NCI-H1092 (cell line): Measurements from ENCODE around the gene KCNG4.
"Not testable (repeated sequence)": the region's sequence is repeated elsewhere in the genome, so short reads cannot be mapped to it uniquely, and the experiment has no call there.

ENCODE experiments used
- DNase-seq: peaks from one replicate; lab custom pipeline; 2025; lab: John Stamatoyannopoulos, UW

The KCNG4 gene

GRCh38 chr16:84234321-84235241 is 5.2 kb downstream of the KCNG4 start:
- no peak for DNase-seq

- DNase-seq: no peak
These were observed 6.1 kb downstream of the KCNG4 start for GRCh38 chr16:84233748-84234147.

GRCh38 chr16:84232969-84233368 is 6.8 kb downstream of the KCNG4 start:
- no peak for DNase-seq

DNA sequence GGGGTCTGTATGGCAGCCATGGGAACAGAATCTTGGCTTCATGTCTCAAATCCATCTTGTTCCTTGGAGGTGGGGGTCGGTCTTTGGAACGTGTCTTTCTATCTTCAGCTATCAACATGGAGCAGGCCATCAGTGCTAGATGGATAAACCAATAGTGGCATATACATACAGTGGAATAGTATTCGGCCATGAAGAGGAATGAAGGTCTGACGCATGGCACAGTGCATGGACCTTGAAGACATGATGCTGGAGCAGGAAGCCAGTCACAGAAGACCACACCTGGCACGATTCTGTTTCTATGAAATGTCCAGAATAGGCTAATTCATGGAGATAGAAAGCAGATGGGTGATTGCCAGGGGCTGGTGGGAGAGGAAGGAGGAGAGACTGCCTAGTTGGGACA is 7.8 kb downstream of the KCNG4 start:
- DNase-seq: no peak

DNA sequence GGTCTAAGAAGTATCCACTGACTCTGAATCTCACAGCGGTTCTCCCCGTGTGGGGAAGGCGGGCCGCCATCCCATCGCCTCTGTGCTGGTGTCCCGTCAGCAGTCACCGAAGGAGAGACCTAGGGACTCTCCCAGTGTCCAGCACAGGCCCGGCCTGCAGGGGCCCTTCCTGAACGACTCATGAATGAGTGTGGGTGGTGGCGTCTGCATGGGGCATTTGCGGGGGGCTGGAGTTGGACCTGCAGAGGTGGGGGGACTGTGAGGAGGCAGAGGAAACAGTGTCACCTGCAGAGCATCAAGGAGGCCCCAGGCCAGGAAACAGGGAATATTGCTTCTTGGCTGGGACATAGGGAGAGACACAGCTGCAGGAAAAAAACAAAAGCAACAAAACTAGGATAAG is 10.3 kb downstream of the KCNG4 start:
- no peak for DNase-seq

GRCh38 chr16:84228256-84228838 is 11.5 kb downstream of the KCNG4 start:
- no peak for DNase-seq

- no peak for DNase-seq
These were observed 12.3 kb downstream of the KCNG4 start for GRCh38 chr16:84227548-84227947.

DNA sequence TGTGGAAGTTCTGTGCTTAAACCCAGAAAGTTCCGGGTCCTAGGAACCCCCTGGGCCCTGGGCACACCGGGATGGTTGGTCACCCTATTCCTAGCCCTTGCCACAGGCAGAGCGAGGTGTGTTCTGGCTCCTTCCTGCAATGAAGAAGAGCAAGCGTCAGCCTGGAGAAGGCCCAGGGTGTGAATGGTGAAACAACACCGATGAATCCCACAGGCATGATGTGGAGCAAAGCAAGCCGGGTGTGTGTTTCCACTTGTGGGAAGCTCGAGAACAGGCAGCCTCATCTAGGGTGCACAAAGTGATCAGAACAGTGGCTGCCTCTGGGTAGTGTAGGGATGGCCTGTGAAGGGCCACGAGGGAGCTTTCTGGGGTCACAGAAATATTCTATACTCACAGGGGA is 13.8 kb downstream of the KCNG4 start:
- DNase-seq: no peak

GRCh38 chr16:84225571-84225970 is 14.2 kb downstream of the KCNG4 start:
- DNase-seq: no peak

- DNase-seq: no peak
These were observed 14.7 kb downstream of the KCNG4 start for GRCh38 chr16:84225126-84225525.

- DNase-seq: no peak
These were observed 15.3 kb downstream of the KCNG4 start for GRCh38 chr16:84224554-84224953.

- DNase-seq: no peak
These were observed 16.4 kb downstream of the KCNG4 start for GRCh38 chr16:84223456-84223855.

DNA sequence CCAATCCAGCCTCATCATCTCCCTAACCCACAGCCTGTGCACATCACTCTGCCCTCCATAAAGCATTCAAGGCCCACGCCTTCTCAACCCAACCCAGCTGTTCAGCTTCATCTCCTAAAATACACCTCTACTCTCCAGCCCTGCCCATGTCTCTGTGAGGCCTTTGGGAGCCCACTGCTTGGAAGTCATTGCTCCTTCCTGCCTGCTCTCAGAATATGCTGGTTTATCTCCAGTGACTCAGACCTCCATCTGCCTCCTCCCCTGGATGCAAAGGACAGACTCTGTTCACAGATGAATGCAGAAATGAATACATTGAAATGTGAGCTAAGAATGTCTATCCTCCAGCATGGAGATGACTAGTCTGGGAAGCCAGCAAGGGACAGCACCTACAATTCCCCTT is 19.0 kb downstream of the KCNG4 start:
- no peak for DNase-seq

DNA sequence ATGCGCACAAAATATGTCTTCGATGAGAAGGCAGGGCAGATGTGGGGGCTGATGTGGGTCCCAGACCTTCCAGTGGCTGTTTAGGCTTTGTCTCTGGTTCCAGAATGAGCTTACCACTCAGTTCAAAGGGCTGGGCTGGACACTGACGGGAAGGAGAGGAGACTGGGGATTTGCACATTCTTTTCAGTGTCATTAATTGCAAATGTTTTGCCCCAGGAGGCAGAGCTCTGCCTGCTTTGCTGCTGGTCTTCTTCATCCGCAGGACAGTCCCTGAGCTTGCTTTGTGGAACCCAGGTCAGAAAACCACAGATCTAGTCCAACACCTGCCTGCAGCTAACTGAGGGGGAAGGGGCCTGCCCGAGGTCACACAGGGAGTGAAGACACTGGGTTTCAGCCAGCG is 20.9 kb downstream of the KCNG4 start:
- DNase-seq: no peak

DNA sequence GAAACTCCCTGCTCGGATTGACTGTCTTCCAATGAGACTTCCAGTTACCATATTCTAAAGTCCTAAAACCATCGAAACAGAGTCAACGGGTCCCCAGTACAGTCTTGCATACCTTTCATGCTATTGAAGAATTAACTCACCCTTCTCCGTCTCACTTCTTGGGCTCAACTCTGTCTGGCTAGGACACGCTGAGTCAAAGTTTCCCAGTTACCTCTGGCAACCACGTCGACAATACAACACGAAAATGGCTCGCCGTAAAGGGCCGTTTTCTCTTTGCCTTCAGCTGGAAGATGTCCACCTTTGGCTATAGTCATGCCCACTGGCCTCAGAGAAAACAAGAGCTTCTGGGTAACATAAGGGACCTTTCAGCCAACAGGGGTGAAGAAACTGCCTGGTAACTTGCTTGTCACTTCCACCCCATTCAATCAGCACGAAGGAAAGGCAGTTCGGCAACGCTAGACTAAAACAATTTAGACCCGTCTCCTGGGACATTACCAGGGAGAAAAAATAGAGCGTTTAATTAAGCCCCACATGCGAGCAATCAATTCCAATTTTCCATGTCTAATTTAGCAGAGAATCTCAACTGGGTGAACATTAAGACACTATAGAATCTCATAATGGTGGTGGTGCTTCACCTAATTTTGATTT is 21.5 kb downstream of the KCNG4 start:
- no peak for DNase-seq

GRCh38 chr16:84216144-84216543 is 23.7 kb downstream of the KCNG4 start:
- not testable (repeated sequence) for DNase-seq

DNA sequence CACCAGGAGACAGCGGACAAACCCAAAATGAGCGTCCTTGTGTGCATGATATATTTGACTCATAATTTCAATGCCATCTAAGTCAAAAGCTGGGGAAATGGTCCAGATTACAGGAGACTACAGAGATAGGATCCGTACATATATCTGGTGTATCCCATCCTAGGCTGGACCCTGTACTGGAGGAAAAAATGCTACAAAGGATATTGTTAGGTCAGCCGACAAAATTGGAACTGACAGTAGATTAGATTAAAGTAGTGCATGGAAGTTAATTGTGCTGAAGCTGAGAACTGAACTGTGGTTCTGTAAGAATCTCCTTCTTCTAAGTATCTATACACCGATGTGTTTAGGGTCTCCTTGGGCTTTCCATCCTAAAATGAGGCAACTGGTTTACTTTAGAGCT is 24.3 kb downstream of the KCNG4 start:
- no peak for DNase-seq

- no peak for DNase-seq
These were observed 25.3 kb downstream of the KCNG4 start for GRCh38 chr16:84214451-84215066.

GRCh38 chr16:84212631-84213030 is 27.2 kb downstream of the KCNG4 start:
- DNase-seq: no peak

DNA sequence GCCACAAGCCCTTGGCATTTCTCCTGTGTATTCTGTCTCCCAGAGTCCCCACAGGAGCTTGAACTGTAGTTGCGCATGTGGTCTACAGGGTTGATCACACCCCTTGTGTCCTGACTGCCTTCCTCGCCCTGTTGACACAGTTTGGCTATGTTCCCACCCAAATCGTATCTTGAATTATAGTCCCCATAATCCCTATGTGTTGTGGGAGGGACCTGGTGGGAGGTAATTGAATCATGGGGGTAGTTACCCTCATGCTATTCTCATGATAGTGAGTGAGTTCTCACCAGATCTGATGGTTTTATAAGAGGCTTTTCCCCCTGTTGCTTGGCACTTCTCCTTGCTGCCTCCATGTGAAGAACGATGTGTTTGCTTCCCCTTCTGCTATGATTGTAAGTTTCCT is 27.7 kb downstream of the KCNG4 start:
- no peak for DNase-seq

DNA sequence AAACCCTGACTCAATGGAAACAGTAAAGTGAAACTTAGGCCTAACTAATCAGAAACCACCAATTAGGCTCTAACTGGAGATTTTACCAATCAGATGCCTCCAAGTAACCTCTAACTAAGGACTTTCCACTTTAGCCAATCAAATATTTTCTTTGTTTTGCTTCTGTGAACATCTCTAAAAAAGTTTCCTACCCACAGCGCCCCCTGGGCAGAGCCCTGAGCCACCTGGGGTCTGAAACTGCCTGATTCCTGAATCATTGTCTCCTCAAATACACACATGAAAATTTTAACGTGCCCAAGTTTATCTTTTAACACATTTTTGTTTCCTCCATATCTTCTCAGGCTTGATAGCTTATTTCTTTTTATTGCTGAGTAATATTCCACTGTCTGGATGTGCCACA is 29.8 kb downstream of the KCNG4 start:
- DNase-seq: no peak

GRCh38 chr16:84207879-84208278 is 31.9 kb downstream of the KCNG4 start:
- DNase-seq: no peak

DNA sequence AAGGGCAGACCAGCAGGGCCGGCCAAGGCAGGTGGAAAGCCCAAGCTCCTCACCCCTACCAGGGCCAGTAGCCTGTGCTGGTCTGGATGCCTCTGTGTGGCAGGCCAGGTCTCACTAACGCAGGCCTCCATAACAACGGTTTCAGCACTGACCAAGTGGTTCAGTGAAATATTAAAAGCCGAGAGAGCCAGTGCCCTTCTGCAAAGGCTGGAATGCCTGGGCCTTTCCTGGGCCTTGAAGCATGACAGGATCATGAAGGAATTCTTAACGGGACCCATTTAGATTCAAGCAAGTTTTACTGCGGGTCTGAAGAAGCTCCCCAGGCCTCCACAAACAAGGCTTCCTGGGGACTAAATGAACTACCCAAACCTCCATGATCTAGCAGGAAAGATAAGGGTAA is 32.6 kb downstream of the KCNG4 start:
- no peak for DNase-seq
